GM19193 (cell line): ENCODE measurements around the gene ENTR1.

ENCODE experiments used
- POLR2A ChIP-seq: IDR thresholded peaks from 4 replicates; pipeline ENCODE4 v1.6.1; 2011; ENCODE audit not compliant: insufficient read depth, insufficient read length; ENCODE audit errors: extremely low read depth

The ENTR1 gene

DNA sequence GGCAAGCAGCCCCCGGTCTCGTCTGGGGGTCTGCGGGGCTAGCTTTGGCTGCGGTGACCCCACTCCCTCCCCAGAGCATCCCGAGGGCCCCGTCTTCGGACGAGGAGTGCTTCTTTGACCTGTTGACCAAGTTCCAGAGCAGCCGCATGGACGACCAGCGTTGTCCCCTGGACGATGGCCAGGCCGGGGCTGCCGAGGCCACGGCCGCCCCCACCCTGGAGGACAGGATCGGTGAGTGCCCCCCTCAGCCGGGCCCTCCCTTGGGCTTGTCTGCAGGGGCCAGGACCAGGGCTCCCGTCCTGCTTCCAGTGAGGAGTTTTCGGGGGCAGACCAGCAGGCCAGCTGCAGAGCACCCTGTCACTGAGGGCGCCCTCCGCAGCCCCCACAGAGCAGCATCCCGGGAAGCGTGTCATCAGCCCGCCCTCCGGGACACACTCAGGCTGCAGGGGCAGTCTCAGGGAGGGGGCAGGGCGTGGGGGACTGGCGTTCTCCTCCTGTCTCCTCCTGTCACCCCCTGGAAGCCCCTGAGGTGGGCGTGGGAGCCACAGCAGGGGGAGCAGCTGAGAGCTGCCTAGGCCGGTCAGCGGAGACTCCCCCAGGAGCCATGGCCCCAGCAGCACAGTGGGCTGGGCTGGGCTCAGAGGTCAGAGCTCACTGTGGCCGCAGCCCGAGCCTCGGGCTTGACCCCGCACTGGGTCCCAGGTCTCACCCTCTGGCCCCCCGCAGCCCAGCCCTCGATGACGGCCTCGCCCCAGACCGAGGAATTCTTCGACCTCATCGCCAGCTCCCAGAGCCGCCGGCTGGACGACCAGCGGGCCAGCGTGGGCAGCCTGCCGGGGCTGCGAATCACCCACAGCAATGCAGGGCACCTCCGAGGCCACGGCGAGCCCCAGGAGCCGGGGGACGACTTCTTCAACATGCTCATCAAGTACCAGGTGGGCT lies 54.5 kb downstream of the ENTR1 start:
- TF ChIP-seq POLR2A = no peak

DNA sequence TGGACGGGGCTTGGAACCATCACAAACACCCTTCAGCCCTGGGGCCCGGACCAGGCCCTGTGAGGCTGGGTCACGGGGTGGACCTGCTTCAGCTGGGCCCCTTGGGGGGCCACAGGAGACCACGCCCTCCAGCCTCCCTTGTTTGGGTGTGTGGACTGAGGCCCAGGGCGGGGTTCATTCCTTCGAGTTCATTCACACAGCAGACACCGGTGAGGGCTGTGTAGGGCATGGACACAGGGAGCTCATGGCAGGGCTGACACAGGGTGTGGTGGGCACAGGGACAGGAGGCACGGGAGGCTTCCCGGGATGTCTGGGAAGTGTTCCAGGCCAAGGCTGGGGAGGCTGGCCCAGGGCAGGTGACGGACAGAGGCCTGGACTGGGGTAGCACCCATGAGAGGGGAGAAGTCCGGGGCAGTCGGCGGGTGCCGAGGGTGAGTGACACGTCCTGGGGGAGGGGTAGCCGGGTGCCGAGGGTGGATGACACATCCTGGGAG lies 55.8 kb downstream of the ENTR1 start:
- TF ChIP-seq POLR2A = no peak

DNA sequence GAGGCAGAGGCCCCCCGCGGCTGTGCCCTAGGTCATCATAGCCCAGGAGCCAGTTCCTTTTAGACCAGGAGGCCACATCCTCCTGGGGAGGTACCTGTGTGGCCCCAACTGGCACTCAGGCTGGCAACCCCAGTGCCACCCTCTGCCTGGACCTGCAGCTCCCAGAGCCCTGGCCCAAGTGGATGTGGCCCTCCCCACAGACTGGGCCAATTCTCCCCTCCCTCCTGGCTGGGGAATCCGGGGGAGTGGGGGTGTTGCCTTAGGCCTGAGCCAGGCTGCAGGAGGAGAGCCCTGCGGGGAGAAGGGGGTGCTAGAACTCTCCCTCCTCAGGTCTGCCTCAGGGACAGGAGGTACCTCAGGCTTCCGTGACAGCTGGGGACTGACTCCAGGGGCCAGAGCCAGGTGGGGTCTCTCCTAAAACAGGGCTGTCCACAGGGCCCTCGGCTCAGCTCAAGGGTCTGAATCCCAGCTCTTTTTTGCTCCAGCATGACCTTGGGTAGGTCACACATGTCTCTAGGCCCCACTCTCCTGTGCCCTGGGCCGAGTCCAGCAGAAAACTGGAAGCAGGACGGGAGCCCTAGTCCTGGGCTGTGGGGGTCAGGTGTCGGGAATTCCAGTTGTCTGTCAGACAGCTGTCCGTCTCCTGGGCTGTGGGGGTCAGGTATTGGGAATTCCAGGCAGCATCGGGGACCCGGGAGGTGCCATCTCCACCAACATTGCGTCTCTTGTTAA lies 56.5 kb downstream of the ENTR1 start:
- no peak for TF ChIP-seq POLR2A

DNA sequence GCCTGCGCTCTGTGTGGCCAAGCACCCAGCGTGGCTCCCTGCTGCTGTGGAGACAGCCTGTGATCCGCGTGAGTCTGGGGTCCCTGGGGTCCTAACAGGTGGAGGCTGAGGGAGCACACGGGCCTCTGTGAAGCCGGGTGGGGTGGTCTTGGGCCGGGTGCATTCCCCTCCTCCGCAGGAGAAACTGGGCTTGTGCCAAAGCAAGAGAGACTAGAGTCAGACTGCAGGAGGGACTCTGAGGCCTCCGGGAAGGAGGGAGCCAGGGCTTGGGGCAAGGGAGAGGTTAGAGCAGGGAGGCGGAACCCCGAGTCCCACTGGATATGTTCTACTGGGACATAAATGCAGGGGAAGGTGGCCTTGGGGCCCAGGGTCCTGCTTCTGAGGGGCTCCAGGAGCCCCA lies 57.3 kb downstream of the ENTR1 start:
- TF ChIP-seq POLR2A = no peak

DNA sequence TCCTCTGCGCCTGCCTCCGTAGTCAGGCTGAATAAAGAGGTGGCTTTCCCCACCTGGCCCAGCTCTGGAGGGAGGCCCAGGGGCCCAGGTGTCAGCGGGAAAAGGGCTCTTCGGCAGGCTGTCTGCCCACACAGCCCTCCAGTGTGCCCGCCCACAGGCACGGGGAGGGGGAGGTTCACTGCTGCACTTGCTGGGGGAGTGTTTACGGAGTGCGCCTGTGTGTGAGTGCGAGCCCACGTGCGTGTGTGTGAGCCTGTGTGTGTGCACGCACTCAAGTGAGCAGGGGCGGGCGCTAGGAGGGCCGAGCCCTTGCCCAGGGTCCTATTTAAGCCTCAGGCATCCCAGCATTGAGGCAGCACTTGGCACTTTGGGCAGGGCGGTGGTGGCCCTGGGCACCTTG lies 57.7 kb downstream of the ENTR1 start:
- TF ChIP-seq POLR2A = no peak
